NCI-H2029 treated with DMSO at 0.1 percent for 48 hours (cell line): ENCODE results near the gene UNK.
"Not testable (repeated sequence)": the region's sequence is repeated elsewhere in the genome, so short reads cannot be mapped to it uniquely, and the experiment has no call there.

Experiments used
- DNase-seq: peaks from one replicate; lab custom pipeline; 2025; lab: John Stamatoyannopoulos, UW

The UNK gene

GRCh38 chr17:75806822-75807500 lies 22.4 kb downstream of the UNK start:
- no peak for DNase-seq

GRCh38 chr17:75807861-75808260 lies 23.3 kb downstream of the UNK start:
- no peak for DNase-seq

- DNase-seq = no peak
These were observed 23.9 kb downstream of the UNK start for GRCh38 chr17:75808549-75808904.

- no peak for DNase-seq
These were observed 24.5 kb downstream of the UNK start for GRCh38 chr17:75808905-75809621.

GRCh38 chr17:75809631-75810111 lies 25.1 kb downstream of the UNK start:
- no peak for DNase-seq

GRCh38 chr17:75810216-75810615 lies 25.6 kb downstream of the UNK start:
- no peak for DNase-seq

- DNase-seq = not testable (repeated sequence)
These were observed 26.1 kb downstream of the UNK start for GRCh38 chr17:75810756-75811155.

- DNase-seq = no peak
These were observed 26.6 kb downstream of the UNK start for GRCh38 chr17:75811174-75811573.

GRCh38 chr17:75812096-75813013 lies 27.7 kb downstream of the UNK start:
- DNase-seq = no peak

GRCh38 chr17:75813081-75814020 lies 28.7 kb downstream of the UNK start:
- no peak for DNase-seq

GRCh38 chr17:75814021-75814395 lies 29.4 kb downstream of the UNK start:
- no peak for DNase-seq

GRCh38 chr17:75814900-75815373 lies 30.3 kb downstream of the UNK start:
- DNase-seq = no peak

GRCh38 chr17:75815399-75815798 lies 30.8 kb downstream of the UNK start:
- no peak for DNase-seq

- no peak for DNase-seq
These were observed 32.1 kb downstream of the UNK start for GRCh38 chr17:75816693-75817092.

GRCh38 chr17:75817571-75817970 lies 33.0 kb downstream of the UNK start:
- DNase-seq = no peak

GRCh38 chr17:75818326-75818885 lies 33.8 kb downstream of the UNK start:
- DNase-seq = no peak

- no peak for DNase-seq
These were observed 34.5 kb downstream of the UNK start for GRCh38 chr17:75819116-75819515.

GRCh38 chr17:75819678-75820077 lies 35.1 kb downstream of the UNK start:
- no peak for DNase-seq

- DNase-seq = no peak
These were observed 35.8 kb downstream of the UNK start for GRCh38 chr17:75820094-75821080.

GRCh38 chr17:75821552-75821951 lies 36.9 kb downstream of the UNK start:
- no peak for DNase-seq
